Stromal cell of bone marrow (primary cell): Measurements from ENCODE around the gene MPV17L2.
"Not testable (repeated sequence)": the region's sequence is repeated elsewhere in the genome, so short reads cannot be mapped to it uniquely, and the experiment has no call there.

Experiments
- DNase-seq: peaks from one replicate; pipeline ENCODE4 v3.0.0-alpha.2; 2012; ENCODE audit warnings: low read depth

The MPV17L2 gene

GRCh38 chr19:18192673-18193387 is at the start of gene MPV17L2:
MPV17L2 (plus strand) TSS chr19:18193218; CDS start chr19:18193282, 64 bp downstream.
- DNase-seq = peak; percentile 100

- DNase-seq = no peak
Measured at GRCh38 chr19:18143902-18144301, 49.1 kb upstream of the MPV17L2 start.

GRCh38 chr19:18144361-18144760 is 48.7 kb upstream of the MPV17L2 start:
- DNase-seq = no peak

GRCh38 chr19:18144906-18145305 is 48.1 kb upstream of the MPV17L2 start:
- DNase-seq = no peak

GRCh38 chr19:18145391-18145999 is 47.5 kb upstream of the MPV17L2 start:
- DNase-seq = no peak

- no peak for DNase-seq
Measured at GRCh38 chr19:18147396-18147795, 45.6 kb upstream of the MPV17L2 start.

- DNase-seq = no peak
Measured at GRCh38 chr19:18149596-18149975, 43.4 kb upstream of the MPV17L2 start.

GRCh38 chr19:18150776-18151624 is 42.0 kb upstream of the MPV17L2 start:
- no peak for DNase-seq

GRCh38 chr19:18152442-18152816 is 40.6 kb upstream of the MPV17L2 start:
- peak; percentile 91 for DNase-seq

GRCh38 chr19:18152817-18153555 is 40.0 kb upstream of the MPV17L2 start, which contains the start of gene PIK3R2:
PIK3R2 (plus strand) TSS chr19:18153163; CDS start chr19:18155880, 2,717 bp downstream.
- peak; percentile 96 for DNase-seq

- DNase-seq = no peak
Measured at GRCh38 chr19:18153556-18154134, 39.4 kb upstream of the MPV17L2 start.

GRCh38 chr19:18155095-18156087 is 37.6 kb upstream of the MPV17L2 start:
- no peak for DNase-seq

GRCh38 chr19:18156268-18156667 is 36.8 kb upstream of the MPV17L2 start:
- DNase-seq = no peak

GRCh38 chr19:18156841-18157464 is 36.1 kb upstream of the MPV17L2 start:
- no peak for DNase-seq

- no peak for DNase-seq
Measured at GRCh38 chr19:18157465-18158063, 35.5 kb upstream of the MPV17L2 start.

GRCh38 chr19:18158467-18158866 is 34.6 kb upstream of the MPV17L2 start:
- no peak for DNase-seq

GRCh38 chr19:18159059-18159616 is 33.9 kb upstream of the MPV17L2 start:
- DNase-seq = not testable (repeated sequence)

- DNase-seq = no peak
Measured at GRCh38 chr19:18159810-18160209, 33.2 kb upstream of the MPV17L2 start.

GRCh38 chr19:18160493-18160970 is 32.5 kb upstream of the MPV17L2 start:
- DNase-seq = no peak
